A549 (cell line): Measurements from ENCODE around the gene RASA3. TPM values are rescaled to one million over a fixed set of nuclear protein-coding genes. Genes with fewer than 3 reads are reported as not detected.

Source experiments
- ATAC-seq, 2 experiments: fragments of 200-7000 bp in 1 of 2; fragments of >200 bp in 1 of 2; cut with Nextera tagmentation in 1 of 2; cut with Tn5 transposase in 1 of 2; 3 replicates each; pipeline versions ENCODE4 v1.8.0 to v1.9.1; 2018 to 2020; ENCODE audit warnings: mild to moderate bottlenecking in 1 of 2, moderate library complexity in 1 of 2
- CTCF ChIA-PET: fragments of 300-600 bp; sonication (Branson Sonifier 250); formaldehyde crosslinking; extraction: SDS; loops from one replicate; lab custom pipeline; 2021; ENCODE audit warnings: antibody characterized with exemption, inconsistent platforms; lab: Yijun Ruan, JAX
- POLR2A ChIA-PET: fragments of 350-600 bp; formaldehyde crosslinking; extraction: SDS; loops from one replicate; lab custom pipeline; 2021; ENCODE audit warnings: antibody characterized with exemption, inconsistent platforms; lab: Yijun Ruan, JAX
- DNase-seq, 2 experiments: peaks; one replicate each; pipeline versions ENCODE4 v3.0.0 to v3.0.0-alpha.2; 2011 to 2016; ENCODE audit warnings: low read depth in 1 of 2, low spot score in 1 of 2
- FAIRE-seq: peaks from 2 replicates; lab custom pipeline; 2011; peaks lifted over from hg19 to GRCh38; lab: Jason Lieb, UNC
- H3K27ac ChIP-seq, 2 experiments: fragments of >200 bp; sonication (Bioruptor Twin); formaldehyde crosslinking; 3 replicates each; pipeline ENCODE4 v1.5.1; 2016 to 2017
- H3K4me1 ChIP-seq: fragments of >200 bp; sonication (Bioruptor Twin); formaldehyde crosslinking; 3 replicates; pipeline ENCODE4 v1.6.1; 2016
- H3K4me2 ChIP-seq: fragments of >200 bp; sonication (Bioruptor Twin); formaldehyde crosslinking; 3 replicates; pipeline ENCODE4 v1.6.1; 2016
- H3K4me3 ChIP-seq: fragments of >200 bp; sonication (Bioruptor Twin); formaldehyde crosslinking; 3 replicates; pipeline ENCODE4 v1.5.1; 2016
- H3K9me3 ChIP-seq: fragments of >200 bp; sonication (Bioruptor Twin); formaldehyde crosslinking; 3 replicates; pipeline ENCODE4 v1.6.1; 2016
- ATOH8 ChIP-seq: fragments of 250-450 bp; sonication (Bioruptor Pico); IDR thresholded peaks from 2 replicates; pipeline ENCODE4 v1.5.0; 2020; ENCODE audit warnings: low read depth, mild to moderate bottlenecking, moderate library complexity
- CBX2 ChIP-seq: fragments of 200-600 bp; sonication (generic); IDR thresholded peaks from 2 replicates; pipeline ENCODE4 v1.6.1; 2016; ENCODE audit warnings: low read depth, mild to moderate bottlenecking, borderline replicate concordance
- CEBPB ChIP-seq, 2 experiments: fragments of >200 bp in 1 of 2; sonication (Bioruptor Twin) in 1 of 2; formaldehyde crosslinking in 1 of 2; IDR thresholded peaks; 2 replicates each; pipeline ENCODE4 v1.6.1; 2012 to 2016
- CHD2 ChIP-seq: fragments of 150-350 bp; IDR thresholded peaks from 2 replicates; pipeline ENCODE4 v1.6.1; 2014; ENCODE audit warnings: low read length; ENCODE audit not compliant: partially characterized antibody
- EHMT2 ChIP-seq: fragments of 200-600 bp; sonication (generic); IDR thresholded peaks from 2 replicates; pipeline ENCODE4 v1.6.1; 2016; ENCODE audit warnings: antibody characterized with exemption, low read depth, mild to moderate bottlenecking, moderate library complexity
- ESRRA ChIP-seq: fragments of 150-350 bp; IDR thresholded peaks from 2 replicates; pipeline ENCODE4 v1.6.1; 2014; ENCODE audit warnings: mild to moderate bottlenecking, low read length, borderline replicate concordance
- FOSL2 ChIP-seq, 2 experiments: fragments of 450-650 bp in 1 of 2; fragments of >200 bp in 1 of 2; sonication (Bioruptor Twin) in 1 of 2; formaldehyde crosslinking; IDR thresholded peaks; 2 replicates each; pipeline versions ENCODE4 v1.5.0 to v1.6.1; 2016 to 2020; ENCODE audit warnings: mild to moderate bottlenecking in 1 of 2, moderate library complexity in 1 of 2
- FOXS1 ChIP-seq: fragments of 250-450 bp; sonication (Bioruptor Pico); IDR thresholded peaks from 2 replicates; pipeline ENCODE4 v1.5.0; 2020; ENCODE audit warnings: mild to moderate bottlenecking, moderate library complexity
- GATA3 ChIP-seq: IDR thresholded peaks from 2 replicates; pipeline ENCODE4 v1.6.1; 2012; ENCODE audit warnings: borderline replicate concordance
- HDAC2 ChIP-seq: fragments of 200-600 bp; sonication (generic); IDR thresholded peaks from 2 replicates; pipeline ENCODE4 v1.6.1; 2016
- HEYL ChIP-seq: fragments of 250-450 bp; sonication (Bioruptor Pico); IDR thresholded peaks from 2 replicates; pipeline ENCODE4 v1.8.0; 2021; ENCODE audit warnings: mild to moderate bottlenecking, moderate library complexity
- HOXA7 ChIP-seq: fragments of 250-450 bp; sonication (Bioruptor Pico); IDR thresholded peaks from 2 replicates; pipeline ENCODE4 v1.5.0; 2020; ENCODE audit warnings: mild to moderate bottlenecking, moderate library complexity
- HOXB13 ChIP-seq: fragments of 250-450 bp; sonication (Bioruptor Pico); IDR thresholded peaks from 2 replicates; pipeline ENCODE4 v1.5.0; 2020; ENCODE audit warnings: low read depth, mild to moderate bottlenecking, moderate library complexity
- MYC ChIP-seq: IDR thresholded peaks from 2 replicates; pipeline ENCODE4 v1.6.1; 2012; ENCODE audit warnings: mild to moderate bottlenecking, inconsistent platforms, low read length, improper control_type of control experiment, borderline replicate concordance
- NFE2L2 ChIP-seq: fragments of 150-350 bp; conservative IDR thresholded peaks from 2 replicates; pipeline ENCODE4 v1.6.1; 2014; ENCODE audit warnings: low read length
- REST ChIP-seq: fragments of 200-600 bp; sonication (generic); IDR thresholded peaks from 2 replicates; pipeline ENCODE4 v1.6.1; 2016; ENCODE audit warnings: antibody characterized with exemption, mild to moderate bottlenecking, moderate library complexity
- RNF2 ChIP-seq: fragments of 200-600 bp; sonication (generic); IDR thresholded peaks from 2 replicates; pipeline ENCODE4 v1.6.1; 2016; ENCODE audit warnings: low read depth, mild to moderate bottlenecking, antibody characterized with exemption, moderate library complexity, borderline replicate concordance
- SMC3 ChIP-seq: fragments of >200 bp; sonication (Bioruptor Twin); formaldehyde crosslinking; IDR thresholded peaks from 3 replicates; pipeline ENCODE4 v1.6.1; 2018; ENCODE audit warnings: inconsistent platforms
- WGBS: methylation state at CpG from one replicate; pipeline ENCODE4 v1.1.6; 2017; ENCODE audit errors: missing lambda C conversion rate; 5-methylcytosine and 5-hydroxymethylcytosine counted together
- polyA plus RNA-seq, 4 experiments: library from polyadenylated mRNA; depleted of rRNA in 3 of 4; stranded (reverse); fragments of >200 nt; fragmentation: RNase III in 1 of 4; extraction: RNeasy Plus Mini Kit Qiagen cat#74134 plus additional on column Dnase treatment in 1 of 4; gene quantifications; 2 replicates in 3 of 4; 3 replicates in 1 of 4; pipeline ENCODE4 v1.2.3, GENCODE V29; 2011 to 2017

RASA3 gene
- polyA plus RNA-seq, 2 of the 4 experiments (the other 2 are of a cell fraction): 4.3 to 7.6 TPM

- no peak for TF ChIP-seq ATOH8 (CRISPR knock-in tag)
- TF ChIP-seq HOXB13 (CRISPR knock-in tag): no peak
- TF ChIP-seq REST: no peak
These were observed 70.1 kb downstream of the RASA3 start (continued) for GRCh38 chr13:114062341-114062740.

- Histone ChIP-seq H3K4me2 (no peak overlapping the region), H3K9me3 (no peaks in the 10 kb centered on the region), H3K4me1 (peaks cover 38% of the 10 kb centered on the region), H3K27ac (0 out of 6 replicates have a peak overlapping the region, but pooled peaks of 1 of the 2 experiments have one; percentile 29), H3K4me3 (no peak overlapping the region)
- ATAC-seq (no peak), DNase-seq (no peak), FAIRE-seq (no peak)
- ChIA-PET CTCF (no interaction called here), POLR2A (no interaction called here)
- WGBS: 96% methylated on average over 19 of the region's 20 CpGs
- TF ChIP-seq ESRRA (no peak), NFE2L2 (no peak), HDAC2 (no peak), EHMT2 (no peak), CHD2 (no peak), CBX2 (no peak), HOXA7 (CRISPR knock-in tag) (no peak), MYC (no peak), CEBPB (IDR thresholded peaks at IDR 0.05) (no peak), SMC3 (no peak), FOXS1 (no peak)
These were observed 70.7 kb downstream of the RASA3 start for GRCh38 chr13:114061744-114062143.

- 89% methylated on average over 18 of the region's 18 CpGs for WGBS
- Histone ChIP-seq H3K9me3 (no peaks in the 10 kb centered on the region), H3K4me3 (no peak overlapping the region), H3K4me2 (no peak overlapping the region), H3K4me1 (peaks cover 31% of the 10 kb centered on the region), H3K27ac (peak overlapping the region in 1 of 2 experiments; percentile 52; a peak in 2 of 6 replicates)
- DNase-seq (no peak), ATAC-seq (no peak), FAIRE-seq (no peak)
- CTCF ChIA-PET: no interaction called here
- TF ChIP-seq GATA3: no peak
- no peak for TF ChIP-seq FOXS1
- TF ChIP-seq FOSL2 (IDR thresholded peaks at IDR 0.05): no peak
- no peak for TF ChIP-seq FOSL2 (CRISPR knock-in tag; IDR thresholded peaks at IDR 0.05)
- TF ChIP-seq RNF2: no peak
- TF ChIP-seq ATOH8 (CRISPR knock-in tag): no peak
- no peak for TF ChIP-seq EHMT2
- TF ChIP-seq SMC3: no peak
- no peak for TF ChIP-seq HEYL
- POLR2A ChIA-PET: no interaction called here
These were observed 71.4 kb downstream of the RASA3 start for GRCh38 chr13:114061047-114061446.
